Tongue (tissue), 2 donors: Measurements from ENCODE around the gene DPF3. TPM values are rescaled to one million over a fixed set of nuclear protein-coding genes. Genes with fewer than 3 reads are reported as not detected.
"Not testable (repeated sequence)": the region's sequence is repeated elsewhere in the genome, so short reads cannot be mapped to it uniquely, and the experiment has no call there.

Source experiments
- DNase-seq: peaks from one replicate; pipeline ENCODE4 v3.0.0-alpha.2; 2015
- total RNA-seq: library from RNA; depleted of rRNA; stranded (reverse); fragments of >200 nt; gene quantifications from one replicate; pipeline ENCODE4 v1.2.3, GENCODE V29; 2014

DPF3 gene
- total RNA-seq, 1 donor from 2014 or later, result 20.6 TPM

DNA sequence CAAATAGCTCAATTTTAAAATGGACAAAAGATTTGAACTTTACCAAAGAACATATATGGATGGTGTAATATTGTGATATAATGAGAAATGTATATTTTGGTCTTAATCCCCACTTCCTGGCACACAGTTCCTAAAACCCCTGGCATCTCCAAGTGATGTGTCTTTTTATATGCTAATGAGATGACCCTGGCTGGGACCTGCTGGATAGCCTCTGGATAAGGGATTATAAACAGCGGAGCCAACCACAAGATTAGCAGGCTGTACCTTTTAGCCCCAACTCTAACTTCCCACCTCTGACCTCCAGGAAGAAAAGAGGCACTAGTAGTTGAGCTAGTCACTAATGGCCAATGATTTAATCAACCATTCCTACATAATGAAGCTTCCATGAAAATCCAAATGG lies 130.0 kb downstream of the DPF3 start:
- no peak for DNase-seq

DNA sequence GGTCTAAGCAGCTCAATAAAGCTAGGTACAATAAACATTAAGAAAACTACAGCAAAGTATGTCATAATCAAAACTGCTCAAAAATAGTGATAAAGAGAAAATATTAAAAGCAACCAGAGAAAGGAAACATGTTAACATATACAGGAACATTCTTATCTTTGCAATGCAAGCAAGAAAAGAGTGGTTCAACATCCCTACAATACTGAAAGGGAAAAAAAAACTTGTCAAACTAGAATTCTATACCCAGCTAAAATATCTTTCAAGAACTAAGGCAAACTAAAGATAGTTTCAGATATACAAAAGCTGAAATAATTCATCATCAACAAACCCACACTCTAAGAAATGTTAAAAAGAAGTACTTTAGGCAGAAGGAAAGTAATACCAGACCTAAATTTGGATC lies 134.2 kb downstream of the DPF3 start:
- no peak for DNase-seq

DNA sequence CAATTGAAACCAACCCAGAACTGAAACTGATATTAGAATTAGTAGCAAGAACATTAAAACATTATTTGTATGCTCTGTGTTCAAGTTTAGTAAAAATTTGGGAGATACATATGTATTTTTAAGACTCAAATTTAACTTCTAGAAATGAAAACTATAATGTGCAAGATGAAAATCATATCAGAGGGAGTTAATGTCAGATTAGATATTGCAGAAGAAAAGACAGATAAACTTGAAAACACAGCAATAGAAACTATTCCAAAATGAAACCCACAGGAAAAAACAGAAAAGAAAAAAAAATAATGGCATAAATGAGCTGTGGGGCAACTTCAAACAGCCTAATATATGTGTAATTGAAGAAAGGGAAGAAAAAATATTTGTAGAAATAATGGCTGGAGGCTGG lies 134.9 kb downstream of the DPF3 start:
- DNase-seq, result no peak

- no peak for DNase-seq
Observed at GRCh38 chr14:72758420-72758819, 135.5 kb downstream of the DPF3 start.

DNA sequence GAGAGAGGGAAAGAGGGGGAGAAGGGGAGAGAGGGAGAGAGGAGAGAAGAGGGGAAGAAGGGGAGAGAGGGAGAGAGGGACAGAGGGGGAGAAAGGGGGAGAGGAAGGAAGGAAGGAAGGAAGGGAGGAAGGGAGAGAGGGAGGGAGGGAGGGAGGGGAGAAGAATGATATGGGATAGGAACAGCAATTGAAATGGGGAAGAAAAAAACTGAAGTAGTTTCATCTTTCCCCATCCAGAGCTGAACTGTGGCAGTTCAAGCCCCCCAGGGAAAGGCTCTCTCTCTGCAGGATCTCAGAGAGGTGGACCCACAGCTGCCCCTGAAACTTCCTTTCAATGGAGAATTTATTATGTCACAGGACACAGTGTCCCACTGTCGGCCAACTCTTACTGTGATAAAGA lies 136.9 kb downstream of the DPF3 start:
- DNase-seq, result no peak

- DNase-seq, result no peak
Observed at GRCh38 chr14:72755766-72756165, 138.1 kb downstream of the DPF3 start.

GRCh38 chr14:72754949-72755348 lies 139.0 kb downstream of the DPF3 start:
- DNase-seq, result no peak

- no peak for DNase-seq
Observed at GRCh38 chr14:72753879-72754400, 140.0 kb downstream of the DPF3 start.

DNA sequence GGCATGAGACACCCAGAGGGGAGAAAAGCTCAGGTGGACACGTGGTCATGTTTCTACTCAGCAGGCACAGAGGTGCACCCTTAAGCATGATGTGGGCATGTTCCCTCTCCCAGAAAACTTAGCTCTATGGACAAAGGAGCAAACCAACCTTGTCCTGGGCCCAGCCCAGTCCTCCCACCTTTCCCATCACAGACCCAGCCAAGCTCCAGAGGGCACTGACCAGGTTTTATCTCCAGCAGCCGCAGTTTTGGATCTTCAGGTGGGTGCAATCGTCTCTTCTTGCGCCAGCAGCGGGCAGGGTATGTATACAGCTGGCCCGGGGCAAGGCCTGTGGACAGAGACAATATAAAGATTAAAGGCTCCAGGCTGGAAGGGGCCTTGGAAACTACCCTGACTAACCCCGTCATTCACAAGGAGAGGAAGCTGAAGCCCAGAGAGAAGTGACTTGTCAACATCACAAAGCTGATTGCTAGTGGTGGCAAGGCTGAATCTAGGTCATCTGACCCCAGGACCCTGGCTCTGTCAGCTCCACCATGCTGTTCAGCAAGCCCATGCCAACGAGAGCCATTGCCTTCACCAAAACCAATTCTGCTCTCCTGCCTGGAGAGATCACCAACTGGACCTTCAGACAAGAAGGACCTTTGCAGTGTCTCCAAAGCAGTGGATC lies 140.7 kb downstream of the DPF3 start:
- no peak for DNase-seq

- DNase-seq, result no peak
Observed at GRCh38 chr14:72752034-72752412, 141.9 kb downstream of the DPF3 start.

GRCh38 chr14:72751276-72752033 lies 142.4 kb downstream of the DPF3 start:
- no peak for DNase-seq

- DNase-seq, result not testable (repeated sequence)
Observed at GRCh38 chr14:72748921-72749320, 145.0 kb downstream of the DPF3 start.

GRCh38 chr14:72747652-72748051 lies 146.2 kb downstream of the DPF3 start:
- DNase-seq, result no peak

- peak; percentile 25 for DNase-seq
Observed at GRCh38 chr14:72745991-72746980, 147.6 kb downstream of the DPF3 start.

DNA sequence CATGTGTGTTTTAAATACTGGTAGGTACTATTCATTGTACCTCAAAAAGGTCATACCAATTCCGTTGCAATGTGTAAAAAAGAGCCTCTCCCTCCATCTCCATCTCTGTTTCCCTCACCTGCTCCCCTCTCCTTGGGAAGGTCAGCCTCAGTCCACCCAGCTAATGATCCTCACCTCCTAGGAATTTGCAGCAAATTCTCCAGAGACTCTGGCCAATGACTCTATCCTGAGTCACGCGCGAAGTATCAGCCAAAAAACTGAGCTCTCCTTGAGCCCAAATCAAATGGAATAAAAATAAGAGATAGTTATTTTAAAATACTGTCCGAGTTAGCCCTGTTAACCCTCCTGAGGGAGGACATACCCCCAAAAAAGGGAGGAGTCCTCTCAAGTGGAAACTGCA lies 148.4 kb downstream of the DPF3 start:
- DNase-seq, result no peak

DNA sequence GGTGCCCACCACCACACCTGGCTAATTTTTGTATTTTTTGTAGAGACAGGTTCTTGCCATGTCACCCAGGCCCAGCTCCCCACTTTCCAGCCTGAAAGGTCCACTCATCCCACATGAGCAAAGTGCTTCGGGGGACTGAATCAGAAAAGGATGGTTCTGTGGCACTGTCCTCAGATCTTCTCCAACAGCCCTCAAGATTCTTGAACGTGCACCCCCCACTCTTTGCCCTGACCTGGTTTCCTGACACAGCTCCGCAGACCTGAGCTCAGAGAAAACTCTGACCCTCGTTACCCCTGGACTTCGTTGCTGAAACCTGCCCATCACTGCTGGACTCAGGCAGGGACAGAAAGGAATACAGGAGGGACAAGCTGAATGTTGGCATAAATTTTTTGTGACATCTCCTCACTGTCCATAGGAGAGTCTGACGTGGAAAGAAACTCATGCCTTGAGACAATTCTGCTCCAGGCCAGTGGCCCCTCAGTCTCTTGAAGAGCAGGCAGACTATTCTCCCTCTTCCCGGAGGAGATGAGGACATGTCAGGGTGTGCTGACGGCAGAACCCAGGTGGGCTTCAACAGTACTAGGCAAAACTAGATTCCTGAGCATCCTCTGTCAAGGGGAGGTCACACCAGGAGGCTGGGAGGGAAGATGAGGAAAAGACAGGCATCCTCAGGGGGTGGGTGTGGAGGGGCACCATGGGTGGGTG lies 149.3 kb downstream of the DPF3 start:
- DNase-seq, result no peak

GRCh38 chr14:72743626-72744025 lies 150.3 kb downstream of the DPF3 start:
- no peak for DNase-seq

DNA sequence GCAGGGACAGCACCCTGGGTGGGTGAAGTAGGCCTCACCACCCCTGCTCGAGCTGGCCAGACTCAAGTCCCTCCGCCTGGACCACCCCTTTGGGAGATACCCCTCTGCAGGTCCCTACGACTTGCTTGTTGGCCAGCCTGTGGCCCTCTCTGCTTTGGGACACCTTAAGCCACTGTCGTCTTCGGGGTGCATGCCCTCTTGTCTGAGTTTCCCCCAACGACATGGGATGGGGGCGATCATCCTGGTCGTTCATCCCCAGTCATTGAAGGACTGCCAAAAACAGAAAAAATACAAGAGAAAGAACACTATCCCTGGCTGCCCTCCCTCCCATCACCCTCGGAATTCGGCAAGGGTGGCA lies 151.1 kb downstream of the DPF3 start:
- DNase-seq, result no peak

DNA sequence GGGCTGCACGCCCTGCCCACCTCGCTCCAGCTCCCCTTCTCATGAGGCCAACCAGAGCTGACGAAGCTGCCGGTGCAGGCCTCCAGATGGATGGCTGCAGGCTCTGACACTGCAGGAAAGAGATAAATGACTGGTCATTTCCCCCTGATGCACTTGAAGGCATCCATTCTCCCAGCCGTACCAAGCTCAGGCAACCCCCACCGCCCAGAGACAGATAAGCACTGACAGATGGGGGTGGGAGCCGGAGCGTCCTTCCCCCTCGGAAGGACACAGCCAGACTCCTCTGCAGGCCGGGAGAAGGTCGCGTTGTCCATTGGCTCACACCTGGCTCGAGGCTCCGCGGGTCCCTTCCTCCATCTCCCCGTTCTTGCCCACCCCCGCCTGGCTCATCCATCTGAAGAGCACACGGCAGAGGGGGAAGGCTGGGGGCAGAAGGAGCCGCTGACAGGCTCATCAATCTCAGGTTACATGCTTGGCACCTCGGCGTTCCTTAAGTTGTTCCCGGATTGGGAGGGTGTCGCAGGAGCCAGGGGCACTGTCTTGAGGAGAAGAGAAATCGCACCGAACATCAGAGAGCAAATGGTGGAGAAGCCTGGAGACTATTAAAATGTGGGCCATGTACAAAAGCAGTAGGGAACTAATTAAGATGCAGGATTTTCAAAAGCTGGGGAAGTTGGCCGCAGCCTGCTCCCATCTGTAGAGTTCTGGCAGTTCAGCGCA lies 151.6 kb downstream of the DPF3 start:
- DNase-seq, result no peak

GRCh38 chr14:72741826-72742117 lies 152.1 kb downstream of the DPF3 start:
- no peak for DNase-seq
